ENCODE data around the gene ARMCX2. TPM values are rescaled to one million over a fixed set of nuclear protein-coding genes. Genes with fewer than 3 reads are reported as not detected.
A peak's percentile ranks its signal among the peaks of the same experiment; 100 is the strongest.

The ARMCX2 gene
- total RNA-seq, 1 donor from 2014 or later: 105 TPM

DNA sequence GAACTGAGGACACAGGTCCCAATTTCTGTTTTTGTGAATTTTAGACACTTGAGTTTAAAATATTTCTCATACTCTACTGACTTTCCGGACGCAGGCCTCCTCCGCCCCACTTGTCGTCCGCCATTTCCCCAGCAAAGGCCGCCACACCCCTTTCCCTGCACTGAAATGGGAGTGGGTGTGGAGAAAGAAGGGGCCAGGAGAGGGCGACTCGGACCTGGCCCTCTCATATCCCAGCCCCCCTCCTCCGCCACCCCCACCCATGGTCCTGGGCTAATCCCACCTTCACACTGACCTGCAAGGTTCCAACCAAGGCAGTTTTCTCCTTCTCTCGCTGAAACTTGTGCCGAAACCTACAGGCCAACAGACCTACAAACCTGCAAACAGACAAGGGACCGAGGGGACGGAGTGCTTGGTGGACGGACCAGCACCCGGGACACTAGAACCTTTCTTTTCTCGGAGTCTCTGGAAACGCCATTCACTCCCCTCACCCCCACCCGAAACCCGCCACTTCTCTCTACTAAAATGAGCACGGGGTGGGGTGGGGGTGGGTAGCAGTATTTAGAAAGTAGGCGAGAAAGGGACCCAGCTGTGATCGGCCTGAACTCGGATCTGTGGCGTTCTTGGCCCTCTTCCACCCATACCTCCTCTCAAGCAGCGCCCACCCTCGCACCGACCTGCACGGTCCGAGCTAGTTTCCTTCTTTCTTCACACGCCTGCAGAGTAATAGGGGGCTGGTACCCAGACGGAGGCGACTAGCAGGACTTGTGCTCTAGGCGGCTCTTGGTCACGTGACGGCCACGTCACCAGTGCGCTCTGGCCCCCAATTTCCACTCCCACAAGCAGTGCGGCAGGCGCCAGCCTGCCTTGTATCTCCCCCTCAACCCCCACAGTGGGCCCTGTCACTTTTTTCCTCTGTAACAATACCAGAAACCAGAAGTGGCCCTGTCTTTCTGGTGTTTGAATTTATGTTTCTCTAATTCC is 42.1 kb downstream of the ARMCX2 start, which contains the start of gene ARMCX6:
ARMCX6 (minus strand) TSS at position 790 of the 981 bp plus-strand sequence. CDS start 1,380 bp downstream, outside the sequence.
- H4K20me1 ChIP-seq (ENCODE audit: low read depth): no peaks in the 10 kb centered on the region

DNA sequence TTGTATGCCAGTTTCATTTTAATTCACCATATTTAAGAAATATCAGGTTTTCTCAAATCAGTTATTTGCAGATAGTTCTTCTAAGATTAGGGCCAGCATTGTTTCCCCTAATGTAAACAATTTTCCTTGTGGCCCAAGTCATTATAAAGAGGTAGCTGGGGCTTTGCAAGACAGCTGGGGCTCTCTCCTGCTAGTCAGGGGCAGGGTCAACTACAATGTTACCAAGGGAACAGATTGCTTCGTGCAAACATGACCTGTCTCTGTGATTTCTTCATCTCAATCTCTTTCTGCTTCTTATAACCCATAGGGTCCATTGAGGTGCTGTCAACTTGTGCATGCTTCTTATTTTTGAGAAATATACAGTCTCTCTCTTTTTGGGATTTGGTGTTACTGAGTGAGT is 53.9 kb downstream of the ARMCX2 start:
- Histone ChIP-seq H2AFZ (replicated peaks) (no peak overlapping the region), H3F3A (ENCODE audit: low read depth) (no peaks in the 10 kb centered on the region), H3K4me3 (no peak overlapping the region), H3K27ac (no peak overlapping the region), H3K4me2 (no peak overlapping the region), H3K9me3 (ENCODE audit: low read depth) (no peaks in the 10 kb centered on the region), H3K4me1 (no peaks in the 10 kb centered on the region), H3K79me2 (ENCODE audit: low read depth) (no peaks in the 10 kb centered on the region), H3K9ac (no peak overlapping the region), H3K36me3 (no peaks in the 10 kb centered on the region), H3K27me3 (no peaks in the 10 kb centered on the region), H4K20me1 (ENCODE audit: low read depth) (no peaks in the 10 kb centered on the region)
- Mint-ChIP-seq H3K27ac (no peak overlapping the region), H3K27me3 (ENCODE audit: insufficient read depth, low read depth) (no peaks in the 10 kb centered on the region), H3K4me1 (peaks cover 9% of the 10 kb centered on the region), H3K4me3 (no peak overlapping the region), H3K9me3 (no peaks in the 10 kb centered on the region), H3K36me3 (no peaks in the 10 kb centered on the region)
- TF ChIP-seq, protein P1, sequence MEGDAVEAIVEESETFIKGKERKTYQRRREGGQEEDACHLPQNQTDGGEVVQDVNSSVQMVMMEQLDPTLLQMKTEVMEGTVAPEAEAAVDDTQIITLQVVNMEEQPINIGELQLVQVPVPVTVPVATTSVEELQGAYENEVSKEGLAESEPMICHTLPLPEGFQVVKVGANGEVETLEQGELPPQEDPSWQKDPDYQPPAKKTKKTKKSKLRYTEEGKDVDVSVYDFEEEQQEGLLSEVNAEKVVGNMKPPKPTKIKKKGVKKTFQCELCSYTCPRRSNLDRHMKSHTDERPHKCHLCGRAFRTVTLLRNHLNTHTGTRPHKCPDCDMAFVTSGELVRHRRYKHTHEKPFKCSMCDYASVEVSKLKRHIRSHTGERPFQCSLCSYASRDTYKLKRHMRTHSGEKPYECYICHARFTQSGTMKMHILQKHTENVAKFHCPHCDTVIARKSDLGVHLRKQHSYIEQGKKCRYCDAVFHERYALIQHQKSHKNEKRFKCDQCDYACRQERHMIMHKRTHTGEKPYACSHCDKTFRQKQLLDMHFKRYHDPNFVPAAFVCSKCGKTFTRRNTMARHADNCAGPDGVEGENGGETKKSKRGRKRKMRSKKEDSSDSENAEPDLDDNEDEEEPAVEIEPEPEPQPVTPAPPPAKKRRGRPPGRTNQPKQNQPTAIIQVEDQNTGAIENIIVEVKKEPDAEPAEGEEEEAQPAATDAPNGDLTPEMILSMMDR (IDR thresholded peaks at IDR 0.05): no peak
- TF ChIP-seq EZH2 (IDR thresholded peaks at IDR 0.05): no peak
- TF ChIP-seq EZH2phosphoT487 (IDR thresholded peaks at IDR 0.05): no peak
- no peak for DNase-seq (ENCODE audit: low spot score)

More for the DNA sequence above, 42.1 kb downstream of the ARMCX2 start, which contains the start of gene ARMCX6:
- H3K27me3 Mint-ChIP-seq (ENCODE audit: insufficient read depth, low read depth): no peaks in the 10 kb centered on the region
- Histone ChIP-seq H2AFZ (replicated peaks) (peak within 1 kb of the TSS; percentile 65), H3F3A (ENCODE audit: low read depth) (peaks cover 6% of the 10 kb centered on the region), H3K27me3 (no peaks in the 10 kb centered on the region), H3K4me1 (peaks cover 8% of the 10 kb centered on the region), H3K27ac (no peak within 1 kb of the TSS), H3K4me2 (peak within 1 kb of the TSS; percentile 72), H3K79me2 (ENCODE audit: low read depth) (peaks cover 8% of the 10 kb centered on the region), H3K9me3 (ENCODE audit: low read depth) (no peaks in the 10 kb centered on the region), H3K36me3 (no peaks in the 10 kb centered on the region), H3K9ac (no peak within 1 kb of the TSS), H3K4me3 (peak within 1 kb of the TSS; percentile 51)
- TF ChIP-seq, protein P1 (IDR thresholded peaks at IDR 0.05): peak; percentile 50
- TF ChIP-seq EZH2phosphoT487 (IDR thresholded peaks at IDR 0.05): no peak
- H3K4me3 Mint-ChIP-seq: peak within 1 kb of the TSS; percentile 91
- peaks cover 25% of the 10 kb centered on the region for H3K4me1 Mint-ChIP-seq
- DNase-seq (ENCODE audit: low spot score): peak; percentile 78
- peak within 1 kb of the TSS; percentile 47 for H3K27ac Mint-ChIP-seq
- peaks cover 7% of the 10 kb centered on the region for H3K9me3 Mint-ChIP-seq
- H3K36me3 Mint-ChIP-seq: peaks cover 6% of the 10 kb centered on the region

Small RNAs within 50 kb of the gene (small RNA-seq; reads per million reads assigned to genes)
- gene RNU6-30P (not detected), gene RNU6-587P (not detected)

Other genes with a start within 250 kb of the ARMCX2 start
- 8.8 and 14.1 TPM in 2 replicates for gene ARMCX4, start 174.4 kb downstream of the ARMCX2 start, total RNA-seq (ENCODE audit: low replicate concordance)
- 30.8 and 41.9 TPM in 2 replicates for gene ARMCX1, start 109.3 kb downstream of the ARMCX2 start, total RNA-seq (ENCODE audit: low replicate concordance)
- gene ARMCX6, start 41.9 kb downstream of the ARMCX2 start, total RNA-seq (ENCODE audit: low replicate concordance): 23.8 and 35.6 TPM in 2 replicates
- 31.2 and 40.7 TPM in 2 replicates for gene ARMCX3, start 36.7 kb downstream of the ARMCX2 start, total RNA-seq (ENCODE audit: low replicate concordance)